HG03108 (cell line): Measurements from ENCODE around the gene IL1RL2.

Experiments
- ATAC-seq: cut with Tn5 transposase; IDR thresholded peaks from one replicate; pipeline ENCODE4 v1.9.1; 2021; ENCODE audit warnings: moderate library complexity; ENCODE audit not compliant: unreplicated experiment

Gene IL1RL2

DNA sequence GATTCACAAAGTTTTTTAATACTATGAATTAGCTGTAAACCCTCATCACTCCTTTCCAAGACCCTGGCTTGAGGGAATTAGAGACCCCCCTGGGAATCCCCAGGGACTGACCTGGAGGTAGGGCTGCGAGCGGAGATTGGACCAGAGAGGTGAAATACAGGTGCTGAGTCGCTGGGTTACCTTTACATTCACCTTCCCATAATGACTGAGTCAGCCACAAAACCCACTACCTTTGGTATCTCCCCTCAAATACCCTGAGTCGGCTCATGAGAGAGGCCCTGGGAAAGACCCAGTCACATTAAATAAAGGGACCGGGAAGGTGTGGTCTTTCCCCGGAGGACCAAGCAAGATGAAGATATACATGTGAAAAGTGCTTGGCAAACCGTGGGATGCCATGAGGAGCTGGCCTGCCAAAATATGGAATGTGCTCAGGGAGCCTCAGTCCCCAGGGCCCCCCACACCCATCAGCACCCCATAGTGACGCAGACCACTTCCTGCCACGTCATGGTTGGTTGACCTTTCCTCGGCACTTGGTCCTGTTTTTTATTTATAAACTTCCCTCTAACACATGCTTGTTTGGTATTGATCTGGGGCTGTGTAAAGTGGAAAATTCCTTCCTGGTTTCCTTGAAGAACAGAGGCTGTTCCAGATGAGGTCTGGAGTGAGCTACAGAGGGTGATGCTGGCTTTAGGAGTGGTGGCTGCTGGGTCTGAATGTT is 51.4 kb downstream of the IL1RL2 start:
- ATAC-seq = no peak

DNA sequence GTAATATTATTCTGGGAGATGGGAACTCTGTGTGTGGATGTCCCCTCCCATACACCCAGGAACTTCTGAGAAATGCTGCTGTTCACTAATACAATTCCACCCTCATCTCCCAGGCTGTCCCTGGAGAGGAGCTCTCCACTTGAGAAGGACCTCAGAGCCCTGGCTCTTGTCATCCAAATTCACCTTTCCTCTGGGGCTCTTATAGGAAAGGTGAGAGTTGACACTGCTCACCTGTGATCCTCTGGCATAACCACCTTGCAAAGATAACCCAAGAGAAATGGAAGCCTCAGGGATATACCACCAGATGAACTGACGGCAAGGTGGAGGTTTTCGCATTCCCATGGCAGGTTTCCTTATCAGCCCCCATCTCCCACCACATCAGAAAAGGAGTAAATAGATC is 52.0 kb downstream of the IL1RL2 start:
- no peak for ATAC-seq

DNA sequence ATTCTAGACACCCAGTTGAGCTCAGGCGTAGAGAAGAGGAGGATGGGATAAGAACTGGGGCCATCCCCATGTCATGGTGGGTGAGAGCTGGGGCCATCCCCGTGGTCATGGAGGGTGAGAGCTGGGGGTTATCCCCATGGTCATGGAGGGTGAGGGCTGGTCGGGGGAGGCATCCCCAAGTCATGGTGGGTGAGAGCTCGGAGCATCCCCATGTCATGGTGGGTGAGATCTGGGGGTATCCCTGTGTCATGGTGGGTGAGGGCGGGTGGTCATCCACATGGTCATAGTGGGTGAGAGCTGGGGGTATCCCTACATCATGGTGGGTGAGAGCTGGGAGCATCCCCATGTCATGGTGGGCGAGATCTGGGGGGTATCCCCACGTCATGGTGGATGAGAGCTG is 52.5 kb downstream of the IL1RL2 start:
- ATAC-seq = no peak

DNA sequence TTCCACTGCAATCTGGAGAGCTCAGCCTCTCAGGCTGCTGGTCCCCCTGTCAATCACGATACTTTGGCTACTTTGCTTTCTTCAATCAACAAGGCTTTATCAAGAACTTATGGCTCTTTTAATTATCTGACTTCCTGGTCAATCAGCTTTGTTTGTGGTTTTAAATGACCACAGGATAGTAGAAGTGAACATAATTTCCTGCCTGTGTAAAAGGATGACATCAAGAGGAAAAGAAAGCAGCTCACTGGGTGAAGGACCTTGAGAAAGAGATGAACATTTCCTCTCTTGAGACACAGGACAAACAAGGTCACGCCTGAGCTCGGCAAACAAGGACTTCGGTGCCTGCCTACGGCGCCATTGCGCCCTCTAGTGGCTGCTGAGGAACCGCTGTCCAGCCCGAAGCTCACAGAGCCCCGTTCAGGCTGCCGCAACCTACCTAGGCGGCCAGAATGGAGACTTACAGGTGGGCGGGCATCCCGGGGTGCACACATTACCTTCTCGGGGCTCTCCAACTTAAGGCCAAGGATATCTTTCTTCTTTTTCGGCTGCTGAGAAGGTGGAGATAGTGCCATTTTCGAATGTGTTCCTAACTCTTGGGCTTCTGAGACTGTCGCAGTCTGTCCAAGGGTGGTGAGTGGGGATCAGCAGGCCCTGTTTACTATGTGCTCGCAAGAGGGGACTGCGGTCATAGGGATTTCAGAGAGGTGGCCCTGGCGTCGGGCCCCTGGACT is 54.0 kb downstream of the IL1RL2 start:
- peak; percentile 88 for ATAC-seq

GRCh38 chr2:102241616-102242305 is 54.9 kb downstream of the IL1RL2 start:
- no peak for ATAC-seq

DNA sequence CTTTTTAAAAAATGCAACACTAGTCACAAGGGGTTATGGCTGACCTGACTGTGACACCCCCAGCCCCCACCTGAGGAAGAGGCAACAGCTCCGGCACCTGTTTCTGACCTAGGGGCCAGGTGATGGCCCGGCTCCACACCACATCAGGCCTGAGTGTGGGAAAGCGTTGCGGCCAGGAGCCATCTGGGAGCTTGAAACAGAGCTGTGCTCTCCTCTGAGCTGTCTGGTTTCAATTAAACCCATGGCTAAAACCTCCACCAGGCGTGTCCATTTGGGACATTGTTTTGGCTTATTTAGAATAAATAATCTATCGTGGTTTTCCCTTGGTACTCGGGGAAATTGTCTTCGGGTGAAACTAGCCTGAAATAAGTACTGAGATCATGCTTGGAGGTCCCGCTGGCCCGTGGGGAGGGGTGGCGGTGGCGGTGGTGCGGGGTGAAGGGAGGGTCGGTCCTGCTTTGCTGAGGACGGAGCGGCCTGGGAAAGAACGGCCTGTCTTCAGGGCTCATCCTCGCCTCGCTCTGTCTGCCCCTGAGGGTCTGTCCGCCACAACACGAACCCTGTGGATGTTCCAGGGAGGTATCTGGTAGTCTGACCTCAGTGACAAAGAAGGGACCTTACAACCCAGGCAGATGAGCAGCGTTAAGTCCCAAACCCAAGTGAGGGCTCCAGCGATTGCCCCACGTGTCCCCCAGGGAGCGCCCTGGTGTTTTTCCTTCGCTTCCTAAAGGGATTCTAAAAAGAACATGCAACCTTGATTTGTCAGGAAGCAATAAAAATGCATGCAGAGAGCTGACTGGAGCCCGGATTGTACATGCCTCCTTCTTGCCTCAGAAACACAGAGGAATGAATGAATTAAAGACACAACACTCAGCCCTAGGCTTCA is 58.7 kb downstream of the IL1RL2 start:
- no peak for ATAC-seq

GRCh38 chr2:102250278-102250821 is 63.5 kb downstream of the IL1RL2 start:
- ATAC-seq = no peak

- no peak for ATAC-seq
Observed at GRCh38 chr2:102251042-102251848, 64.4 kb downstream of the IL1RL2 start.

DNA sequence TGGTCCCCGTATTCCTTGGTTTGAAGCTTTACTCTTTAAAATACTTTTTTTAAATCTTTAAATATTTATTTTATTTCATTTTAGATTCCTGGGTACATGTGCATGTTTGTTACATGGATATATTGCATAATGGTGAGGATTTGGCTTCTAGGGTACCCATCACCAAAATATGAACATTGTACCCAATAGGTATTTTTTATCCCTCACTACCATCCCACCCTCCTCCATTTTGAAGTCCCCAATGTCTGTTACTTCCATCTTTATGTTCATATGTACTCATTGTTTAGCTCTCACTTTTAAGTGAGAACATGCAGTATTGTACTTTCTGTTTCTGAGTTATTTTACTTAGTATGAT is 65.0 kb downstream of the IL1RL2 start:
- no peak for ATAC-seq

DNA sequence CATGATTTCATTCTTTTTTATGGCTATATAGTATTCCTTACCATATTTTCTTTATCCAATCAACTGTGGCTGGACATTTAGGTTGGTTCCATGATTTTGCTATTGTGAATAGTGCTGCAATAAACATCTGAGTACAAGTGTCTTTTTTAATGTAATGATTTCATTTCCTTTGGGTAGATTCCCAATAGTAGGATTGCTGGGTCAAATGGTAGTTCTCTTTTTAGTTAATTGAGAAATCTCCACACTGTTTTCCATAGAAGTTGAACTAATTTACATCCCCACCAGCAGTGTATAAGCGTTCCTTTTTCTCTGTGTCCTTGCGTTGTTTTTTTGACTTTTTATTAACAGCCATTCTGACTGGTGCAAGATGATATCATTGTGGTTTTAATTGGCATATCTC is 65.4 kb downstream of the IL1RL2 start:
- ATAC-seq = no peak

- ATAC-seq = no peak
Observed at GRCh38 chr2:102253140-102253752, 66.4 kb downstream of the IL1RL2 start.

- ATAC-seq = no peak
Observed at GRCh38 chr2:102253753-102254150, 66.9 kb downstream of the IL1RL2 start.

DNA sequence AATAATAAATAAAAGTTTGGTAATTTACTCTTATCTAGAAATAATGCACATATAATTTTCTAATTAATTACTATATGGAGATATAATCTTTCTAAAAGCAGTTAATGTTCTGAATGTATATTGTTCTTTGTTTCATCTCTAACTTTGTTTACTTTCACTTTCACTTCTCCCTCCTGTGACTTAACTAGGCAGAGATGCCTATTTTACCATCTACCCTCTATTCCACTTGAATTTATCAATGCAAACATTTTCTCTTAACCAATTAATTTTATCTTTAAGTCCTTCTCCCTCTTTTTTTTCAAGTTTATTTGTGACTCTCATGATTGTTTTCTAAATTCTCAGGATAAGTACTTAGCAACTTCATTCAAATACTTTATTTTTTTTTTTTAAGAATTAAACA is 69.5 kb downstream of the IL1RL2 start:
- ATAC-seq = no peak

GRCh38 chr2:102256874-102257462 is 70.1 kb downstream of the IL1RL2 start:
- ATAC-seq = no peak

- no peak for ATAC-seq
Observed at GRCh38 chr2:102258025-102258385, 71.2 kb downstream of the IL1RL2 start.

DNA sequence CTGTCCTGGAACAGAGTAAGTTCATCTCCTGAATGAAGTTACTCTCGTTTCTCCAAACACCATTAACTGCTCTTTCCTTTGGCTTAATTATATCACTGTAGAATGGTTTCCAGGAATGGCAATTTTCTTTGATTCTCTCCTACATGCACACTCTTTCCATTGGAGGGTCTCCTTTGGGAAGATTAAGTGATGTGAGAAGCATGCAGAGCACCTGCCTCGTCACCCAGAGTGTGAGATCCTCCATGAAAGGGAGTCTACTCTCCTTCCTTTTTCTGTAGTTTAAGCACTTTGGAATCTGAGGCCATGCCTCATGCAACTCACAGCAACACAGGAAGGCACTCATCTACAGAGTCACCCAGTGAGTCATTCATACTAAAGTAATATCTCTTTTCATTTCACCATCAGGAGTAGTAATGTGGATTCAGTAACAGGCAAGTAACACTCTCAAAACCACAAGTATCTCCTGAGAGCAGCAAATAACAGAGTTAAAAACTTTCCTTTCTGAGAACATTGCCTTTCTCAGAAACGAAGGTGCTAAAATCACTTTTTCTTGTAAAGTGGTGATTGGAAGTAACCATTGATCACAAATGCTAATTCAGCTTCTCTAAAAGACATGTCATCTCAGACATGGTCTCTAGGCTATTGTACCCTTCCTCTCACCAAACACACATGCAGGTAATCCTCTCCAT is 71.7 kb downstream of the IL1RL2 start:
- ATAC-seq = no peak

DNA sequence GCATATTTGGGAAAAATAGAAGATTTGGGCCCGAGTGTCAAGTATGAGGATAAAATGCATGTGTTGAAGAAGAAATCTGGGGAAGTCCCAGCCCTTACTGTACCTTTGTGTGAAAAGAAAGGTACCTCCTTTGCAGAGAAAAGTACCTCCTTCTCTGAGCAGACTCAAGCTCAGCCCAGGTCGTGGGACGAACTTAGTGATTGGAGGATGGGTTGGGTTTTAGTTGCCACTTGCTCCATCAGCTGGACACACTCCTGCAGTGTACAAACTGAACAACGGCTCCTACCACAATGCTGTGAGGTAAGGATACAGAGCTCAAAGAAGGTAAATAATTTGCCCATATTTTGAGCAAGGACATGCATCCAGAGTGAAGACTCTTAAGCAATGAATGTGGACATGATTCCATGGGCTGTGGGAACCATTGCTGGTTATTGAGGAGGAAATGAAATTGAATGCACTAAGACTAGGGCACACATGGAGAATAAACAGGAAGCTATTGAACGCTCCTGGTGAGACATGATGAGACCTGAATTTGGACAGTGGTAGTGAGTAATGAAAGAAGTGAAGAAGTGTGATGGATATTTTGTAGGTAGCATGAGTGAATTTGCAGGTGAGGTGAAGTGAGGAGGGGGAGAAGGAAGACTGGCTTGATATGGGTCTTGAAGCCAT is 74.8 kb downstream of the IL1RL2 start:
- no peak for ATAC-seq
